SJSA1 (cell line): ENCODE data around the gene TC2N. TPM values are rescaled to one million over a fixed set of nuclear protein-coding genes. Genes with fewer than 3 reads are reported as not detected.
"Not testable (repeated sequence)": the region's sequence is repeated elsewhere in the genome, so short reads cannot be mapped to it uniquely, and the experiment has no call there.

Experiments
- DNase-seq, 2 experiments: peaks; one replicate each; pipeline ENCODE4 v3.0.0-alpha.2; 2015 to 2020; ENCODE audit warnings: low spot score in 2 of 2, low read depth in 1 of 2
- H3K27ac ChIP-seq: fragments of 250-450 bp; sonication (Bioruptor Pico); 2 replicates; pipeline ENCODE4 v1.5.1; 2020; ENCODE audit warnings: mild to moderate bottlenecking, moderate library complexity
- H3K27me3 ChIP-seq: fragments of 250-450 bp; sonication (Bioruptor Pico); replicated peaks from 2 replicates; pipeline ENCODE4 v1.5.1; 2020; ENCODE audit warnings: mild to moderate bottlenecking, moderate library complexity
- H3K36me3 ChIP-seq: fragments of 250-450 bp; sonication (Bioruptor Pico); 2 replicates; pipeline ENCODE4 v1.5.1; 2020; ENCODE audit warnings: mild to moderate bottlenecking
- H3K4me1 ChIP-seq: fragments of 250-450 bp; sonication (Bioruptor Pico); replicated peaks from 2 replicates; pipeline ENCODE4 v1.6.1; 2021; ENCODE audit warnings: mild to moderate bottlenecking
- H3K4me3 ChIP-seq: fragments of 250-450 bp; sonication (Bioruptor Pico); 2 replicates; pipeline ENCODE4 v1.5.1; 2020; ENCODE audit warnings: mild to moderate bottlenecking
- H3K9me3 ChIP-seq: fragments of 250-450 bp; sonication (Bioruptor Pico); replicated peaks from 2 replicates; pipeline ENCODE4 v1.5.1; 2020; ENCODE audit warnings: mild to moderate bottlenecking
- total RNA-seq: library from RNA; depleted of rRNA; stranded (reverse); fragments of >200 nt; shearing (Covaris generic); gene quantifications from 2 replicates; pipeline ENCODE4 v1.2.3, GENCODE V29; 2014

TC2N gene
- total RNA-seq, 1 experiment from 2014 or later, result 0.05 TPM

DNA sequence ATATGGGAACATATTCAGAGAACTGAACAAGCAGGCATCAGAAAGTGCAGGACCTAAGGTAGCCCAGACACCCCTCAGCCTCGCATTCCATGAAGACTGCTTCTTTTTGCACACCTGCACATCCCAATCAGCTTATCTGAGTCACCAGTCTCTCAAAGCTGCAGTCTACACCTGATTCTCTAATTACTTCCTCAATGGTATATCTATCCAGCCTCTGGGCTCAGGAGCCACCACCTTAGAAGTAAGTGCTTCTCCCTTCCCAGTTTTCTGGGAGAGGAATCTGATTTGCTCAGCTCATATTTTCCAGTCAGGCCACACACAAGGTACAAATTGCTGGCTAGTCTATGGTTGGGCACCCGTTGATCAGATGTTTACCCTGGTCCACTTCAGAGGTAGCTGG is 21.7 kb downstream of the TC2N start:
- no peaks in the 10 kb centered on the region for H3K36me3 ChIP-seq
- no peak overlapping the region for H3K4me3 ChIP-seq
- no peaks in the 10 kb centered on the region for H3K4me1 ChIP-seq
- no peak overlapping the region for H3K27ac ChIP-seq
- H3K9me3 ChIP-seq, result no peaks in the 10 kb centered on the region
- DNase-seq, result no peak
- 0 out of 2 replicates have a peak, but pooled peaks cover 4% of the 10 kb centered on the region for H3K27me3 ChIP-seq

DNA sequence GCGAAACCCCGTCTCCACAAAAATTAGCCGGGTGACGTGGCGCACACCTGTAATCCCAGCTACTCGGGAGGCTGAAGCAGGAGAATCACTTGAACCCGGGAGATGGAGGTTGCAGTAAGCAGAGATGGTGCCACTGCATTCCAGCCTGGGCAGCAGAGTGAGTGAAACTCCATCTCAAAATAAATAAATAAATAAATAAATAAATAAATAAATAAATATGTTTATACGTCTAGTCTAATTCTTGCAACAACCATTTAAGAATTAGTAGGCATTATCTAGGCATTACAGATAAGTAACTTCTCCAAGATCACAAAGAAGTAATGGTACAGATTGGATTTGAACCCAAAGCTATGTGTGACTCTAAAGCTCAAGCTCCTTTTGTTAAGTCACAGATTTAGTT is 22.3 kb downstream of the TC2N start:
- not testable (repeated sequence) for H3K4me3 ChIP-seq, H3K4me1 ChIP-seq, H3K9me3 ChIP-seq, DNase-seq, H3K36me3 ChIP-seq, H3K27ac ChIP-seq, H3K27me3 ChIP-seq

GRCh38 chr14:91844029-91844428 is 23.3 kb downstream of the TC2N start:
- Histone ChIP-seq H3K36me3 (no peaks in the 10 kb centered on the region), H3K9me3 (no peaks in the 10 kb centered on the region), H3K27ac (no peak overlapping the region), H3K4me1 (no peaks in the 10 kb centered on the region), H3K4me3 (no peak overlapping the region), H3K27me3 (0 out of 2 replicates have a peak, but pooled peaks cover 4% of the 10 kb centered on the region)
- DNase-seq, result no peak

DNA sequence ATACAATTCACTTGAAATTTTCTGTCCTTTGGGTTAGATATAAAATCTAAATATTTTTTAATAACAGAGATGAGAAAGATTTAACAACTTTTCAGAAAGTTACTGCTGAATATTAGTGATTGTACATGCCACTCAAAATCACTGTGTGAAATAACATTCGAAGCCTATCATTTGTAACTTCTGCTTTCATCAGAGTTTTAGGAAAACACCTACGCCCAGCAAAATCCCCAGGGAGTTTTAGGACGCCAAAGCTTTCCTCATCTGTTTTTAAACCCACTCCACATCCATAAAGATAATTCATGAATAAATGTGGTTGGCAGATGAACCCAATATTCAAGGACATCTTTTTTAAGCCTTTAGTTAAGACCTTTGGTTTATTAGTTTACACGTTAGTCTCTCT is 23.9 kb downstream of the TC2N start:
- H3K27me3 ChIP-seq, result 0 out of 2 replicates have a peak, but pooled peaks cover 4% of the 10 kb centered on the region
- H3K9me3 ChIP-seq, result no peaks in the 10 kb centered on the region
- H3K36me3 ChIP-seq, result no peaks in the 10 kb centered on the region
- no peak overlapping the region for H3K27ac ChIP-seq
- no peak for DNase-seq
- no peaks in the 10 kb centered on the region for H3K4me1 ChIP-seq
- H3K4me3 ChIP-seq, result no peak overlapping the region

DNA sequence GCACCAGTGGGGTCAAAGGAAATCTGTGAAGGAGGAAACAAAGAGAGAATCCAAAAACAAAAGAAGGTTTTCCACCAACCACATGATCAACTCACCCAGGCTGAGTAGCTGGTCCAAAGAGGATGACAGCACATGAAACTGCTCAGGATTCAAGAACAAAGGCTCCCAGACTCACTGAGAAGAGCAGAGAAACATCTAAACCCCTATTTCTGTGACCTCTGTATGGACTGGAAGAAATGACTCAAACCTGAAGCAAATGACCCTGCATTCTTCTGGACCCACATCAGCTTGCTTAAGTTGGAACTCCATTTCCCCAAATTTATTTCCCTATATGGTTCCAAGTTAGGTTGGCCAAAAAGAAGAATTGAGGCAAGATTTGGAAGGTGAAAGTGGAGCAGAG is 26.3 kb downstream of the TC2N start:
- Histone ChIP-seq H3K27ac (no peak overlapping the region), H3K36me3 (no peaks in the 10 kb centered on the region), H3K27me3 (no peaks in the 10 kb centered on the region), H3K4me3 (no peak overlapping the region), H3K9me3 (no peaks in the 10 kb centered on the region), H3K4me1 (no peaks in the 10 kb centered on the region)
- no peak for DNase-seq

DNA sequence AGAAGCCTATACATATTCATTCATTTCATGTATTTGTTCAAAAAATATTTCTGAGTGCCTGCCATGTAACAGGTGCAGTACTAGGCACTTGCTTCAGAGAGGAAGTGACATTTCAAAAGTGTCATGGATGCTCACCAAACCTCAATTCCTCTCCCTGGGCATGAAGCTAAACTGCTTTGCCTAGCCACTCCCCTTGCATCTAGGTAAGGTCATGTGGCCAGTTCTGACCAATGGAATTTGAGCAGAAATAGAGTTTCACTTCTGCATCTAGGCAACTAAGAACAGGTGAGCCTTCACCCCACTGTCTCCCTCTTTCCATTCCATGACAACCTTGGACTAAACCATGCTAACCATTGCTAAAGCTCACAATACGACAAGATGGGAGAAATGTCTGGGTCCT is 27.6 kb downstream of the TC2N start:
- Histone ChIP-seq H3K9me3 (no peaks in the 10 kb centered on the region), H3K27ac (no peak overlapping the region), H3K4me1 (no peaks in the 10 kb centered on the region), H3K4me3 (no peak overlapping the region), H3K27me3 (no peaks in the 10 kb centered on the region; the same call in 1 of the 2 replicates), H3K36me3 (no peaks in the 10 kb centered on the region)
- no peak for DNase-seq

GRCh38 chr14:91837076-91837475 is 30.3 kb downstream of the TC2N start:
- H3K27me3 ChIP-seq, result no peaks in the 10 kb centered on the region; the same call in 1 of the 2 replicates
- no peak for DNase-seq
- H3K36me3 ChIP-seq, result no peaks in the 10 kb centered on the region
- H3K27ac ChIP-seq, result no peak overlapping the region
- H3K4me3 ChIP-seq, result no peak overlapping the region
- no peaks in the 10 kb centered on the region for H3K4me1 ChIP-seq
- H3K9me3 ChIP-seq, result no peaks in the 10 kb centered on the region

DNA sequence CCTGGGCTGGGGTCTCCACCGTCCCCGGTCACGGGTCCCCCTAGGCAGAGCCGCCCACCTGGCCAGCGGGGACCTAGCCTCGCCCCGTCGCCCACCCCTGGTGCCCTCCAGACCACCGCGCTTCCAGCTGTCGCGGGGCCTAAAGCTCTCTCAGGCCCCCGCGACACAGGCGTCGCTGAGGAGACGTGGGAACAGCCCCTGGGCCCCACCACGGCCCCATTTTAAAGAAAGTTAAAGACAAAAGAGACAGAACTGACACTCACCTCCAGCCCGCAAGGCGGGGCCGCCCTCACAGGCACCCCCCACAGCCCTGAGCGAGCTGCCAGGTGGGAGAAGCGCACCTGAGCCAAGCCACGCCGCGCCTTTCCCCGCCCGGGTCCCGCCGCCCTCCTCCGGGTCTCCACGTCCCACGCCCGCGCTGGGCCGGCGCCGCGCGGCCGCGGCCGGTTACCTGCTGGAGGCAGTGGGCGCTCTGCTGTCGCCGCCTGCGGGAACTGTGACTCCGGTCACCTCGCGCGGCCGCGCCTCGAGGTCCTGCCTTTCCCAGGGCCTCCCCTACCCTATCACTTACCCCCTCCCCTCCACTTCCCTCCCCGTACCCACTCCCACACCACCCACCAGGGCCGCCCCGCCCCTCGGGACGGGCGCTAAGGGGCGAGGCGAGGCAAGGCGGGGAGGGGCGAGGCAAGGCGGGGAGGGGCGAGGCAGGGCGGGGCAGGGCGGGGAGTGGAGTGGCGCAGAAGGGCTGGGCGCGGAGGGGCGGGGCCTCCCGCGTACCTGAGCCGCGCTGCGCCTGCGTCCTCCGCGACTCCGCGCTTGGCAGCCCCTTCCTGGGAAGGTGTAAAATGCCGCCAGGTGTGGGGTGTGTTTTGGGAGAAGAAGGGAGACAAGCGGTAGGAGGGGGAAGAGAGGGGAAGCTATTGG is 31.2 kb downstream of the TC2N start:
- Histone ChIP-seq H3K9me3 (no peaks in the 10 kb centered on the region), H3K27ac (no peak overlapping the region), H3K4me1 (no peaks in the 10 kb centered on the region), H3K36me3 (no peaks in the 10 kb centered on the region), H3K27me3 (no peaks in the 10 kb centered on the region; the same call in 1 of the 2 replicates), H3K4me3 (no peak overlapping the region)
- DNase-seq, result no peak

GRCh38 chr14:91835197-91835919 is 32.0 kb downstream of the TC2N start:
- Histone ChIP-seq H3K4me3 (no peak overlapping the region), H3K4me1 (no peaks in the 10 kb centered on the region), H3K27me3 (no peaks in the 10 kb centered on the region; the same call in 1 of the 2 replicates), H3K9me3 (no peaks in the 10 kb centered on the region), H3K36me3 (no peaks in the 10 kb centered on the region), H3K27ac (no peak overlapping the region)
- no peak for DNase-seq

GRCh38 chr14:91834571-91834970 is 32.8 kb downstream of the TC2N start:
- no peak overlapping the region for H3K4me3 ChIP-seq
- H3K9me3 ChIP-seq, result no peaks in the 10 kb centered on the region
- no peaks in the 10 kb centered on the region; the same call in 1 of the 2 replicates for H3K27me3 ChIP-seq
- no peaks in the 10 kb centered on the region for H3K4me1 ChIP-seq
- no peaks in the 10 kb centered on the region for H3K36me3 ChIP-seq
- H3K27ac ChIP-seq, result no peak overlapping the region
- DNase-seq, result no peak

DNA sequence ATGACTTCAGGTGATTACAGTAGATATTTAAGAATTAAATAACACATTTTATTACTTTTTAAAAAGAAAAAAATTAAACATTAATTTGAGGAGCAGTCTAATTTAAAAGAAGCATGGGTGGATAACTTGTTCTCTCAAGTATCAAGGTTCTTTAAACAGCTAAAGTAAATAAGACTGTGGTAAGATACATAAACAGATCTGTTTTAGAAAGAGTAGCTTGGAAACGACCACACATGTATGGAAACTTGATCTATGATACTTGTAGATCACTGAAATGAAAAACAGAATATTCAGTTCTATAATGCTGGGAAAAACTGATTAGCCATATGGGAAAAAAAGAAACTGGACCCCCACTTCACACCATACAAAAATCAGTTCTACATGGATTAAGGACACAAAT is 36.0 kb downstream of the TC2N start:
- no peaks in the 10 kb centered on the region; the same call in 1 of the 2 replicates for H3K27me3 ChIP-seq
- no peak for DNase-seq
- H3K36me3 ChIP-seq, result no peaks in the 10 kb centered on the region
- H3K9me3 ChIP-seq, result no peaks in the 10 kb centered on the region
- H3K4me3 ChIP-seq, result no peak overlapping the region
- no peak overlapping the region for H3K27ac ChIP-seq
- no peaks in the 10 kb centered on the region for H3K4me1 ChIP-seq

DNA sequence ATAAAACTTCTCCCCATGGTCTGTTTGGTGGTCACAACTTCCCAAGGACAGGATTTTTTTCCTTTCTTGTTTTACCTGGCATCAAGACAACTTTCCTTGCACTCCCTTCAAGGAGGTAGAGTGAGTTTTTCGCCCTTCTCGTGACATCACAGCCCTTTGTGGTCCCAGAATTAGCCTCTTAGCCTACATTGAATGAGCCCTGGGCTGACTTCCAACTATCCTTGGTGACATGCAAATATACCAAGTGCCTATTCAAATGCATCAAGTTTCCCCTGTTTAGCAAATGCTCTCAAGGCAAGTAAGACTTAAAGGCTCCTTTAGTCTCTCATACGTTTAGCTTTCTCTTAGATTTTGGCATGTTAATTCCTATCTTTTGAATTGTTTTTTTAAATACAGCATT is 36.6 kb downstream of the TC2N start:
- no peaks in the 10 kb centered on the region; the same call in 1 of the 2 replicates for H3K27me3 ChIP-seq
- H3K9me3 ChIP-seq, result no peaks in the 10 kb centered on the region
- DNase-seq, result no peak
- no peaks in the 10 kb centered on the region for H3K36me3 ChIP-seq
- H3K4me3 ChIP-seq, result no peak overlapping the region
- no peaks in the 10 kb centered on the region for H3K4me1 ChIP-seq
- no peak overlapping the region for H3K27ac ChIP-seq

DNA sequence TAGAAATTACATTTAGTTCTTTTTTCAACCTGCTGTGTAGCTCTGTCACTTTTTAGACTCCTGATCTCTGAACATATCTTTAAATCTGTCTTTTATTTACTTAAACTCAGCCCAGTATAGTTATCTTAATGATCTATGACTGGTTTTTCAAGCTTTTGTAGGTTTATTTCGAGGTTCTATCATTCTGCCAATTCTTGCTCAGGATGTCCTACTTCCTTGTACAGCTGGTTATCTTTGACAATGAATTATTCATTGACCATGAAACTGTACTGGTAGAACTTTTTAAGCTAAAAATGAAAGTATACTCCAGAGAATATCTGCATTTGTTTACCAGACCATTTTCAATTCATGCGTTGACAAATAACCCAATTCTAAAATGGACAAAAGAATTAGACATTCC is 37.8 kb downstream of the TC2N start:
- no peaks in the 10 kb centered on the region for H3K36me3 ChIP-seq
- no peaks in the 10 kb centered on the region for H3K27me3 ChIP-seq
- H3K4me1 ChIP-seq, result no peaks in the 10 kb centered on the region
- no peak overlapping the region for H3K27ac ChIP-seq
- no peak for DNase-seq
- H3K9me3 ChIP-seq, result no peaks in the 10 kb centered on the region
- H3K4me3 ChIP-seq, result no peak overlapping the region

DNA sequence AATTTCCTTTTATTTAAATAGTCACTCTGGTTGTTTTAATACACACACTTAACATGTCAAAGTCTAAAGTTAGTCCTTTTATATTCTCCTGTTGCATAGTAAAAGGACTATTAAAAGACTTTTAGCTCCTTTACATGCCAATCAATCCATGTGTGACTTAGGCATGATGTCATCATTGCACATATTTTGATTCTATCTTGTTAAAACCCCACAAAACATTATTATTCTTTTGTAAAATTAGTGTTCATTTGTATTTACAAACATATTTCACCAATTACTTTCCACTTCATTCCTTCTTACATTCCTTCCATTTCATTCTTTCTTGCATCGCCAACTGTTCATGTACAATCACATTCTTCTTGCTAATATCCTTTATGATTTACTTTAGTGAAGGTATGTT is 39.6 kb downstream of the TC2N start:
- Histone ChIP-seq H3K27me3 (no peaks in the 10 kb centered on the region), H3K36me3 (no peaks in the 10 kb centered on the region), H3K4me3 (no peak overlapping the region), H3K27ac (no peak overlapping the region), H3K9me3 (no peaks in the 10 kb centered on the region), H3K4me1 (no peaks in the 10 kb centered on the region)
- no peak for DNase-seq
